NB4 (cell line): ENCODE results near the gene FSIP1.

Source experiments
- MYC ChIP-seq: IDR thresholded peaks from 2 replicates; pipeline ENCODE4 v1.6.1; 2011; ENCODE audit warnings: low read depth, low read length
- POLR2A ChIP-seq: IDR thresholded peaks from 2 replicates; pipeline ENCODE4 v1.6.1; 2011; ENCODE audit warnings: mild to moderate bottlenecking; ENCODE audit not compliant: insufficient read length; ENCODE audit errors: extremely low read depth
- TF ChIP-seq, protein P1 (sequence below): IDR thresholded peaks from one replicate; pipeline ENCODE4 v1.5.1; 2012; ENCODE audit warnings: low read depth, low read length

GRCh38 chr15:39669241-39669640 is 113.4 kb downstream of the FSIP1 start:
- TF ChIP-seq, protein P1, sequence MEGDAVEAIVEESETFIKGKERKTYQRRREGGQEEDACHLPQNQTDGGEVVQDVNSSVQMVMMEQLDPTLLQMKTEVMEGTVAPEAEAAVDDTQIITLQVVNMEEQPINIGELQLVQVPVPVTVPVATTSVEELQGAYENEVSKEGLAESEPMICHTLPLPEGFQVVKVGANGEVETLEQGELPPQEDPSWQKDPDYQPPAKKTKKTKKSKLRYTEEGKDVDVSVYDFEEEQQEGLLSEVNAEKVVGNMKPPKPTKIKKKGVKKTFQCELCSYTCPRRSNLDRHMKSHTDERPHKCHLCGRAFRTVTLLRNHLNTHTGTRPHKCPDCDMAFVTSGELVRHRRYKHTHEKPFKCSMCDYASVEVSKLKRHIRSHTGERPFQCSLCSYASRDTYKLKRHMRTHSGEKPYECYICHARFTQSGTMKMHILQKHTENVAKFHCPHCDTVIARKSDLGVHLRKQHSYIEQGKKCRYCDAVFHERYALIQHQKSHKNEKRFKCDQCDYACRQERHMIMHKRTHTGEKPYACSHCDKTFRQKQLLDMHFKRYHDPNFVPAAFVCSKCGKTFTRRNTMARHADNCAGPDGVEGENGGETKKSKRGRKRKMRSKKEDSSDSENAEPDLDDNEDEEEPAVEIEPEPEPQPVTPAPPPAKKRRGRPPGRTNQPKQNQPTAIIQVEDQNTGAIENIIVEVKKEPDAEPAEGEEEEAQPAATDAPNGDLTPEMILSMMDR = no peak
- TF ChIP-seq POLR2A (no peak), MYC (no peak)
